GM12878 (cell line): ENCODE results near the gene MT1B. TPM values are rescaled to one million over a fixed set of nuclear protein-coding genes. Genes with fewer than 3 reads are reported as not detected.

ENCODE experiments used
- ATAC-seq: fragments of 200-7000 bp; cut with Tn5 transposase; 3 replicates; pipeline ENCODE4 v1.9.1; 2020; ENCODE audit warnings: mild to moderate bottlenecking, moderate library complexity
- BruUV-seq: library from RNA; stranded (reverse); fragments of 400-500 nt; replicated peaks from 2 replicates; lab custom pipeline; 2021; lab: Mats Ljungman, UMichigan
- CTCF ChIA-PET: fragments of 300-600 bp; sonication (Branson Sonifier 250); formaldehyde crosslinking; extraction: SDS; loops from one replicate; lab custom pipeline; 2021; ENCODE audit warnings: inconsistent platforms; lab: Yijun Ruan, JAX
- POLR2A ChIA-PET: fragments of 350-600 bp; formaldehyde crosslinking; extraction: SDS; loops from one replicate; lab custom pipeline; 2021; ENCODE audit warnings: inconsistent platforms; lab: Charles Lee
- RAD21 ChIA-PET: fragments of 300-600 bp; sonication (Branson Sonifier 250); formaldehyde crosslinking; loops from one replicate; lab custom pipeline; 2023; ENCODE audit warnings: antibody characterized with exemption; ENCODE audit not compliant: unreplicated experiment; lab: Charles Lee
- SMC1A ChIA-PET: fragments of 300-600 bp; sonication (Branson Sonifier 250); formaldehyde crosslinking; loops from one replicate; lab custom pipeline; 2023; ENCODE audit not compliant: unreplicated experiment, uncharacterized antibody; lab: Charles Lee
- DNase-seq: peaks from one replicate; pipeline ENCODE4 v3.0.0-alpha.2; 2011; ENCODE audit warnings: low read depth, low spot score
- FAIRE-seq: peaks from 3 replicates; lab custom pipeline; 2011; peaks lifted over from hg19 to GRCh38; lab: Jason Lieb, UNC
- H2AFZ ChIP-seq: 2 replicates; pipeline ENCODE4 v1.6.0; 2011; ENCODE audit warnings: low read depth, low read length, control low read depth; ENCODE audit not compliant: control insufficient read depth
- H3K27ac ChIP-seq: 2 replicates; pipeline ENCODE4 v1.5.1; 2011; ENCODE audit warnings: control low read depth; ENCODE audit not compliant: control insufficient read depth, insufficient read depth
- H3K27me3 ChIP-seq, 2 experiments: replicated peaks in 1 of 2; 2 replicates each; pipeline versions ENCODE4 v1.6.0 to v1.6.1; 2011; ENCODE audit warnings: low read length in 1 of 2; ENCODE audit not compliant: control insufficient read depth in 2 of 2, insufficient read depth in 2 of 2
- H3K36me3 ChIP-seq, 2 experiments: 2 replicates each; pipeline ENCODE4 v1.5.1; 2011; ENCODE audit warnings: low read length in 1 of 2; ENCODE audit not compliant: control insufficient read depth in 2 of 2, insufficient read depth in 2 of 2
- H3K4me1 ChIP-seq: 2 replicates; pipeline ENCODE4 v1.6.1; 2011; ENCODE audit warnings: mild to moderate bottlenecking, low read length, moderate library complexity, mixed read lengths; ENCODE audit not compliant: control insufficient read depth, insufficient read depth
- H3K4me2 ChIP-seq: 2 replicates; pipeline ENCODE4 v1.6.0; 2011; ENCODE audit warnings: control low read depth; ENCODE audit not compliant: control insufficient read depth, insufficient read depth
- H3K4me3 ChIP-seq: fragments of 200-600 bp; sonication (generic); 2 replicates; pipeline ENCODE4 v1.5.1; 2016
- H3K79me2 ChIP-seq: 2 replicates; pipeline ENCODE4 v1.6.0; 2011; ENCODE audit warnings: low read length; ENCODE audit not compliant: control insufficient read depth, insufficient read depth
- H3K9ac ChIP-seq: 2 replicates; pipeline ENCODE4 v1.8.0; 2011; ENCODE audit warnings: low read length, control low read depth, mixed read lengths; ENCODE audit not compliant: control insufficient read depth, insufficient read depth
- H3K9me3 ChIP-seq: replicated peaks from 3 replicates; pipeline ENCODE4 v1.5.1; 2011; ENCODE audit warnings: mild to moderate bottlenecking, low read length; ENCODE audit not compliant: control insufficient read depth, insufficient read depth
- H4K20me1 ChIP-seq: 2 replicates; pipeline ENCODE4 v1.6.0; 2011; ENCODE audit not compliant: control insufficient read depth, insufficient read depth
- CBX5 ChIP-seq: sonication (generic); IDR thresholded peaks from 2 replicates; pipeline ENCODE4 v1.6.1; 2016; ENCODE audit warnings: low read depth, moderate library complexity, mild to moderate bottlenecking, inconsistent platforms
- CEBPB ChIP-seq, 2 experiments: fragments of 150-350 bp in 1 of 2; IDR thresholded peaks; 2 replicates each; pipeline ENCODE4 v1.6.1; 2012 to 2014; ENCODE audit warnings: low read depth in 2 of 2, low read length in 2 of 2, borderline replicate concordance in 1 of 2, inconsistent platforms in 1 of 2
- FOXM1 ChIP-seq: IDR thresholded peaks from 2 replicates; pipeline ENCODE4 v1.6.1; 2012; ENCODE audit warnings: low read depth, mild to moderate bottlenecking, inconsistent platforms, low read length, moderate library complexity
- GATAD2B ChIP-seq: fragments of 450-650 bp; conservative IDR thresholded peaks from 2 replicates; pipeline ENCODE4 v1.6.1; 2017; ENCODE audit warnings: low read depth, mild to moderate bottlenecking, moderate library complexity
- HCFC1 ChIP-seq: fragments of 150-350 bp; IDR thresholded peaks from 2 replicates; pipeline ENCODE4 v1.6.1; 2014; ENCODE audit warnings: low read length
- KLF5 ChIP-seq: fragments of 450-650 bp; IDR thresholded peaks from 2 replicates; pipeline ENCODE4 v1.6.1; 2014; ENCODE audit warnings: mild to moderate bottlenecking; ENCODE audit not compliant: partially characterized antibody
- MYB ChIP-seq: fragments of 150-350 bp; IDR thresholded peaks from 2 replicates; pipeline ENCODE4 v1.6.1; 2014; ENCODE audit warnings: mild to moderate bottlenecking, low read depth, low read length, borderline replicate concordance
- NFXL1 ChIP-seq: fragments of 450-650 bp; IDR thresholded peaks from 2 replicates; pipeline ENCODE4 v1.6.1; 2017; ENCODE audit warnings: antibody characterized with exemption, mild to moderate bottlenecking, borderline replicate concordance
- NR2C1 ChIP-seq: fragments of 450-650 bp; IDR thresholded peaks from 2 replicates; pipeline ENCODE4 v1.6.1; 2017; ENCODE audit warnings: antibody characterized with exemption, mild to moderate bottlenecking, moderate library complexity
- NR2F1 ChIP-seq: fragments of 450-650 bp; conservative IDR thresholded peaks from 2 replicates; pipeline ENCODE4 v1.6.1; 2017; ENCODE audit warnings: mild to moderate bottlenecking
- RAD51 ChIP-seq: fragments of 450-650 bp; IDR thresholded peaks from 2 replicates; pipeline ENCODE4 v1.6.1; 2016; ENCODE audit warnings: moderate library complexity, mild to moderate bottlenecking, inconsistent platforms
- RCOR1 ChIP-seq: conservative IDR thresholded peaks from 2 replicates; pipeline ENCODE4 v1.6.1; 2012; ENCODE audit warnings: low read depth, low read length, improper control_type of control experiment
- SIN3A ChIP-seq: IDR thresholded peaks from 2 replicates; pipeline ENCODE4 v1.6.1; 2012; ENCODE audit warnings: low read depth, low read length, improper control_type of control experiment
- STAT3 ChIP-seq: IDR thresholded peaks from 2 replicates; pipeline ENCODE4 v1.6.1; 2011; ENCODE audit warnings: low read depth, low read length, improper control_type of control experiment
- TBL1XR1 ChIP-seq: IDR thresholded peaks from 2 replicates; pipeline ENCODE4 v1.6.1; 2012; ENCODE audit warnings: low read depth, low read length, improper control_type of control experiment
- ZZZ3 ChIP-seq: IDR thresholded peaks from 2 replicates; pipeline ENCODE4 v1.6.1; 2011; ENCODE audit warnings: low read depth; ENCODE audit not compliant: control insufficient read depth, insufficient read length
- WGBS: methylation state at CpG from one replicate; pipeline ENCODE4 v1.1.6; 2016; ENCODE audit warnings: low lambda C conversion rate; ENCODE audit not compliant: insufficient replicate concordance, insufficient coverage; ENCODE audit errors: missing lambda C conversion rate; 5-methylcytosine and 5-hydroxymethylcytosine counted together
- in situ Hi-C: fragments of 300-500 bp; cut with MboI; formaldehyde crosslinking; loops from 9 replicates; pipeline ENCODE4 v1.14.3; 2018; ENCODE audit warnings: mixed read lengths
- intact Hi-C: fragments of 100-400 bp; cut with micrococcal nuclease; formaldehyde crosslinking; loops from one replicate; pipeline ENCODE4 v1.14.2; 2022; ENCODE audit not compliant: unreplicated experiment
- polyA plus RNA-seq, 11 experiments: library from polyadenylated mRNA; depleted of rRNA in 4 of 11; unstranded in 6 of 11; stranded (reverse) in 5 of 11; fragments of >200 nt; fragmentation: Nextera tagmentation in 4 of 11; fragmentation: Illumina TruSeq in 1 of 11; extraction: Ambion mirVana in 4 of 11; extraction: Trizol in 1 of 11; gene quantifications; 1 replicate in 1 of 11; 2 replicates in 10 of 11; pipeline versions ENCODE4 v1.2.1 to v1.2.3, GENCODE V29; 2011 to 2016; ENCODE audit warnings: inconsistent platforms in 2 of 11, missing spikeins in 2 of 11, low read depth in 1 of 11
- total RNA-seq, 4 experiments: library from RNA; depleted of rRNA in 3 of 4; stranded (reverse); fragments of >200 nt in 3 of 4; fragmentation: Illumina TruSeq in 1 of 4; extraction: Trizol in 1 of 4; gene quantifications; 2 replicates each; pipeline versions ENCODE4 v1.2.1 to v1.2.3, GENCODE V29; 2013 to 2021

Gene MT1B
- total and polyA plus RNA-seq, 10 of the 15 experiments (the other 5 are each of a cell fraction or from before 2014, with no cell fraction given), result not detected

- 56% methylated on average over 4 of the region's 4 CpGs for WGBS
- SMC1A ChIA-PET, result interaction anchor here (0.8 to 2.8 kb wide), 3 partner anchors 19 to 96 kb away, joined by 3 to 22 read pairs (median 3); no protein-coding TSS in a partner anchor
- peaks cover 10% of the 10 kb centered on the region for H3K4me1 ChIP-seq
- no peak overlapping the region for H2AFZ ChIP-seq
- H3K4me2 ChIP-seq, result no peak overlapping the region
- no peaks in the 10 kb centered on the region; a peak in 2 of 4 replicates for H3K27me3 ChIP-seq
- H3K36me3 ChIP-seq, result no peaks in the 10 kb centered on the region
- RAD21 ChIA-PET, result interaction anchor here (1.0 to 4.9 kb wide), 3 partner anchors 29 to 97 kb away, joined by 3 to 44 read pairs (median 3); no protein-coding TSS in a partner anchor
- H3K4me3 ChIP-seq, result no peak overlapping the region
- TF ChIP-seq MYB (no peak), FOXM1 (no peak), RCOR1 (no peak), SIN3A (no peak), KLF5 (no peak), TBL1XR1 (no peak), NFXL1 (no peak), STAT3 (no peak), RAD51 (no peak), GATAD2B (no peak), ZZZ3 (no peak), HCFC1 (no peak), CEBPB (IDR thresholded peaks at IDR 0.05; ENCODE audit: borderline replicate concordance in 1 of 2, low read depth in 2 of 2, low read length in 2 of 2) (no peak), NR2F1 (no peak), NR2C1 (no peak), CBX5 (no peak)
- in situ Hi-C loops, result no loop called here
- no peaks in the 10 kb centered on the region for H4K20me1 ChIP-seq
- FAIRE-seq, result no peak
- no peak for ATAC-seq
- intact Hi-C loops, result no loop called here
- no peaks in the 10 kb centered on the region for H3K79me2 ChIP-seq
- no peak overlapping the region for H3K27ac ChIP-seq
- no peak overlapping the region for H3K9ac ChIP-seq
- DNase-seq, result no peak
- H3K9me3 ChIP-seq, result no peaks in the 10 kb centered on the region
- BruUV-seq, result no TSS peak
- POLR2A ChIA-PET, result no interaction called here
- CTCF ChIA-PET, result interaction anchor here (1.1 to 10.0 kb wide), 4 partner anchors 25 to 97 kb away, joined by 4 to 77 read pairs (median 12); no protein-coding TSS in a partner anchor
These were observed 46.7 kb upstream of the MT1B start for GRCh38 chr16:56604966-56605365.
